ENCODE results near the gene FBXO4. TPM values are rescaled to one million over a fixed set of nuclear protein-coding genes. Genes with fewer than 3 reads are reported as not detected.

FBXO4 gene
- total RNA-seq, 1 experiment from 2014 or later, result 1.2 TPM

- Histone ChIP-seq H2BK120ac (ENCODE audit: low read depth, low read length, poor library complexity, severe bottlenecking) (no peak overlapping the region), H3K14ac (ENCODE audit: insufficient read depth, low read length) (no peak overlapping the region), H3K79me1 (ENCODE audit: insufficient read depth, low read depth, low read length, poor library complexity, severe bottlenecking) (no peaks in the 10 kb centered on the region), H2BK12ac (ENCODE audit: insufficient read length, low read depth, low read length) (no peak overlapping the region), H3T11ph (ENCODE audit: low read length) (no peak overlapping the region), H3K27me3 (ENCODE audit: insufficient read depth, low read length) (no peaks in the 10 kb centered on the region), H3K23ac (ENCODE audit: insufficient read length, low read depth, low read length) (no peak overlapping the region), H2BK20ac (ENCODE audit: low read depth, low read length, poor library complexity, severe bottlenecking) (no peak overlapping the region), H4K20me1 (ENCODE audit: control insufficient read depth, insufficient read depth, insufficient read length) (no peaks in the 10 kb centered on the region), H3K23me2 (ENCODE audit: insufficient read length, low read depth, low read length, poor library complexity, severe bottlenecking) (no peaks in the 10 kb centered on the region), H4K8ac (replicated peaks; ENCODE audit: insufficient read length, low read depth, low read length) (no peak overlapping the region), H4K91ac (ENCODE audit: insufficient read length, low read depth, low read length) (no peak overlapping the region), H2AK5ac (ENCODE audit: insufficient read length, low read length) (no peak overlapping the region), H2AFZ (ENCODE audit: low read length) (no peak overlapping the region), H3K4ac (ENCODE audit: low read depth, low read length) (no peak overlapping the region), H3K27ac (ENCODE audit: insufficient read length, low read depth, low read length) (no peak overlapping the region), H3K79me2 (ENCODE audit: insufficient read depth, low read length) (no peaks in the 10 kb centered on the region), H3K18ac (ENCODE audit: insufficient read length, low read depth, low read length) (no peak overlapping the region), H2BK5ac (ENCODE audit: insufficient read length, low read length) (no peak overlapping the region), H3K4me2 (ENCODE audit: insufficient read depth, insufficient read length, low read length) (no peak overlapping the region), H3K9me3 (ENCODE audit: control insufficient read depth, low read depth, low read length) (no peaks in the 10 kb centered on the region), H3K4me1 (ENCODE audit: insufficient read depth, low read length) (no peaks in the 10 kb centered on the region), H4K5ac (ENCODE audit: insufficient read length, low read depth, low read length) (no peak overlapping the region), H3K9ac (ENCODE audit: extremely low read depth, insufficient read length, low read length) (no peak overlapping the region), H3K56ac (ENCODE audit: insufficient read length, low read depth, low read length) (no peak overlapping the region), H2BK15ac (ENCODE audit: low read depth, low read length) (no peak overlapping the region)
- WGBS (ENCODE audit: extremely low coverage, insufficient read length, low lambda C conversion rate), result no CpG with 5 or more reads among the region's 2 CpGs
- H3K4me3 Mint-ChIP-seq, result no peak overlapping the region
- peaks cover 0 to 4% of the 10 kb centered on the region in 2 experiments; a peak in 2 of 4 replicates for H3K4me1 Mint-ChIP-seq
- H3K27ac Mint-ChIP-seq, result no peak overlapping the region
- no peak for TF ChIP-seq CTCF (conservative IDR thresholded peaks at IDR 0.05)
- no peaks in the 10 kb centered on the region; the same call in 1 of the 2 replicates for H3K27me3 Mint-ChIP-seq (ENCODE audit: low read depth)
- H3K36me3 Mint-ChIP-seq (ENCODE audit: insufficient read depth in 1 of 3, low read depth in 3 of 3), result no peaks in the 10 kb centered on the region
- no peak for DNase-seq
- no peaks in the 10 kb centered on the region for H3K9me3 Mint-ChIP-seq
Observed at GRCh38 chr5:41932770-41933169, 7.7 kb downstream of the FBXO4 start.

Measured in H9 (cell line).